ENCODE measurements around the gene RNASE3.

GRCh38 chr14:20873370-20874177 lies 17.6 kb upstream of the RNASE3 start:
- peak; percentile 55 for TF ChIP-seq POLR2AphosphoS5 (IDR thresholded peaks at IDR 0.05; ENCODE audit: low read depth, low read length)
- peak; percentile 65 to 94 (median 93) for TF ChIP-seq CTCF (IDR thresholded peaks at IDR 0.05 in 2 of 3, conservative IDR thresholded peaks at IDR 0.05 in 1 of 3; ENCODE audit: borderline replicate concordance in 1 of 3, insufficient read depth in 1 of 3, low read depth in 2 of 3, low read length in 2 of 3)
- TF ChIP-seq EGR1 (IDR thresholded peaks at IDR 0.05; ENCODE audit: low read depth), result no peak
- TF ChIP-seq, protein P1, sequence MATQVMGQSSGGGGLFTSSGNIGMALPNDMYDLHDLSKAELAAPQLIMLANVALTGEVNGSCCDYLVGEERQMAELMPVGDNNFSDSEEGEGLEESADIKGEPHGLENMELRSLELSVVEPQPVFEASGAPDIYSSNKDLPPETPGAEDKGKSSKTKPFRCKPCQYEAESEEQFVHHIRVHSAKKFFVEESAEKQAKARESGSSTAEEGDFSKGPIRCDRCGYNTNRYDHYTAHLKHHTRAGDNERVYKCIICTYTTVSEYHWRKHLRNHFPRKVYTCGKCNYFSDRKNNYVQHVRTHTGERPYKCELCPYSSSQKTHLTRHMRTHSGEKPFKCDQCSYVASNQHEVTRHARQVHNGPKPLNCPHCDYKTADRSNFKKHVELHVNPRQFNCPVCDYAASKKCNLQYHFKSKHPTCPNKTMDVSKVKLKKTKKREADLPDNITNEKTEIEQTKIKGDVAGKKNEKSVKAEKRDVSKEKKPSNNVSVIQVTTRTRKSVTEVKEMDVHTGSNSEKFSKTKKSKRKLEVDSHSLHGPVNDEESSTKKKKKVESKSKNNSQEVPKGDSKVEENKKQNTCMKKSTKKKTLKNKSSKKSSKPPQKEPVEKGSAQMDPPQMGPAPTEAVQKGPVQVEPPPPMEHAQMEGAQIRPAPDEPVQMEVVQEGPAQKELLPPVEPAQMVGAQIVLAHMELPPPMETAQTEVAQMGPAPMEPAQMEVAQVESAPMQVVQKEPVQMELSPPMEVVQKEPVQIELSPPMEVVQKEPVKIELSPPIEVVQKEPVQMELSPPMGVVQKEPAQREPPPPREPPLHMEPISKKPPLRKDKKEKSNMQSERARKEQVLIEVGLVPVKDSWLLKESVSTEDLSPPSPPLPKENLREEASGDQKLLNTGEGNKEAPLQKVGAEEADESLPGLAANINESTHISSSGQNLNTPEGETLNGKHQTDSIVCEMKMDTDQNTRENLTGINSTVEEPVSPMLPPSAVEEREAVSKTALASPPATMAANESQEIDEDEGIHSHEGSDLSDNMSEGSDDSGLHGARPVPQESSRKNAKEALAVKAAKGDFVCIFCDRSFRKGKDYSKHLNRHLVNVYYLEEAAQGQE (IDR thresholded peaks at IDR 0.05; ENCODE audit: low read depth), result no peak
- no peak; the same call in 1 of the 2 replicates for TF ChIP-seq CBX3 (IDR thresholded peaks at IDR 0.05; ENCODE audit: low read depth)

All from HCT116 (cell line).